Uterus (tissue), 4 donors: ENCODE measurements around the gene HOXC6. TPM values are rescaled to one million over a fixed set of nuclear protein-coding genes. Genes with fewer than 3 reads are reported as not detected.

Experiments
- DNase-seq, 2 donors: peaks; one replicate each; pipeline ENCODE4 v3.0.0-alpha.2; 2019 to 2020
- H3K27ac ChIP-seq, 2 donors: fragments of 200-600 bp; sonication (generic); 1 replicate in 1 of 2; 2 replicates in 1 of 2; pipeline ENCODE4 v1.5.1; 2016 to 2018
- H3K27me3 ChIP-seq, 2 donors: fragments of 200-600 bp; sonication (generic); one replicate each; pipeline ENCODE4 v1.5.1; 2018 to 2019; ENCODE audit warnings: control low read depth in 1 of 2
- H3K36me3 ChIP-seq, 2 donors: fragments of 200-600 bp; sonication (generic); one replicate each; pipeline ENCODE4 v1.5.1; 2019; ENCODE audit warnings: control low read depth in 1 of 2
- H3K4me1 ChIP-seq, 2 donors: fragments of 200-600 bp; sonication (generic); one replicate each; pipeline ENCODE4 v1.5.1; 2018 to 2019; ENCODE audit warnings: control low read depth in 1 of 2
- H3K4me3 ChIP-seq, 2 donors: fragments of 200-600 bp; sonication (generic); 1 replicate in 1 of 2; 2 replicates in 1 of 2; pipeline ENCODE4 v1.5.1; 2018 to 2019; ENCODE audit warnings: mild to moderate bottlenecking in 1 of 2
- H3K9me3 ChIP-seq, 2 donors: fragments of 200-600 bp; sonication (generic); one replicate each; pipeline ENCODE4 v1.5.1; 2019; ENCODE audit warnings: control low read depth in 1 of 2
- CTCF ChIP-seq, 4 experiments: fragments of 200-600 bp in 2 of 4; fragments of 450-650 bp in 2 of 4; sonication (generic) in 2 of 4; IDR thresholded peaks; one replicate each; pipeline ENCODE4 v1.5.1; 2016 to 2019; ENCODE audit warnings: antibody characterized with exemption in 4 of 4, mild to moderate bottlenecking in 2 of 4, moderate library complexity in 1 of 4
- POLR2A ChIP-seq, 2 donors: fragments of 450-650 bp; IDR thresholded peaks; one replicate each; pipeline ENCODE4 v1.6.1; 2016; ENCODE audit warnings: antibody characterized with exemption in 2 of 2, mild to moderate bottlenecking in 1 of 2, moderate library complexity in 1 of 2
- intact Hi-C: fragments of 100-400 bp; cut with DNase I; formaldehyde crosslinking; loops from one replicate; pipeline ENCODE4 v1.15.1; 2023; ENCODE audit warnings: low total_unique reads
- total RNA-seq, 4 donors: library from RNA; depleted of rRNA in 3 of 4; stranded (reverse); fragments of >200 nt in 3 of 4; gene quantifications; one replicate each; pipeline versions ENCODE4 v1.1.0 to v1.2.4, GENCODE V29; 2014 to 2023
- donor health status: DM: yes; HTN: yes; CAD: no.

HOXC6 gene
- total RNA-seq, 4 donors from 2014 or later: 1.2 to 20.4 (median 2.1) TPM; not detected in 1

GRCh38 chr12:54046809-54047159, 18.5 kb downstream of the HOXC6 start:
- no peak for TF ChIP-seq CTCF (IDR thresholded peaks at IDR 0.05)
- TF ChIP-seq POLR2A (IDR thresholded peaks at IDR 0.05): no peak
- no peaks in the 10 kb centered on the region for H3K9me3 ChIP-seq
- H3K27me3 ChIP-seq: peaks cover 0 to 56% of the 10 kb centered on the region in 2 donors
- H3K36me3 ChIP-seq: no peaks in the 10 kb centered on the region
- no peak for DNase-seq
- intact Hi-C loops: no loop called here
- no peak overlapping the region for H3K27ac ChIP-seq
- peaks cover 0 to 11% of the 10 kb centered on the region in 2 donors for H3K4me1 ChIP-seq
- H3K4me3 ChIP-seq: no peak overlapping the region

- Histone ChIP-seq H3K9me3 (no peaks in the 10 kb centered on the region), H3K4me3 (no peak overlapping the region), H3K27ac (no peak overlapping the region), H3K27me3 (peaks cover 0 to 56% of the 10 kb centered on the region in 2 donors), H3K4me1 (peaks cover 0 to 11% of the 10 kb centered on the region in 2 donors), H3K36me3 (no peaks in the 10 kb centered on the region)
- DNase-seq: no peak
- intact Hi-C loops: no loop called here
- no peak for TF ChIP-seq POLR2A (IDR thresholded peaks at IDR 0.05)
- TF ChIP-seq CTCF (IDR thresholded peaks at IDR 0.05): no peak
These were observed 19.1 kb downstream of the HOXC6 start for GRCh38 chr12:54047160-54047963.

GRCh38 chr12:54047964-54048303, 19.7 kb downstream of the HOXC6 start:
- H3K9me3 ChIP-seq: no peaks in the 10 kb centered on the region
- TF ChIP-seq POLR2A (IDR thresholded peaks at IDR 0.05) (no peak), CTCF (IDR thresholded peaks at IDR 0.05) (no peak)
- peaks cover 0 to 13% of the 10 kb centered on the region in 2 donors for H3K4me1 ChIP-seq
- no peak overlapping the region for H3K27ac ChIP-seq
- intact Hi-C loops: no loop called here
- no peaks in the 10 kb centered on the region for H3K36me3 ChIP-seq
- H3K27me3 ChIP-seq: peaks cover 0 to 56% of the 10 kb centered on the region in 2 donors
- H3K4me3 ChIP-seq: no peak overlapping the region
- DNase-seq: no peak

- no peaks in the 10 kb centered on the region for H3K36me3 ChIP-seq
These were observed 20.3 kb downstream of the HOXC6 start for GRCh38 chr12:54048406-54049093.

More at GRCh38 chr12:54048406-54049093, 20.3 kb downstream of the HOXC6 start:
- DNase-seq: no peak
- H3K9me3 ChIP-seq: no peaks in the 10 kb centered on the region
- H3K4me1 ChIP-seq: peaks cover 0 to 12% of the 10 kb centered on the region in 2 donors
- intact Hi-C loops: no loop called here
- no peak overlapping the region for H3K4me3 ChIP-seq
- no peak for TF ChIP-seq CTCF (IDR thresholded peaks at IDR 0.05)
- no peak for TF ChIP-seq POLR2A (IDR thresholded peaks at IDR 0.05)
- H3K27ac ChIP-seq: no peak overlapping the region
- peaks cover 0 to 56% of the 10 kb centered on the region in 2 donors for H3K27me3 ChIP-seq
